Mucosa of descending colon (tissue), 3 donors: ENCODE results near the gene PRR32. TPM values are rescaled to one million over a fixed set of nuclear protein-coding genes. Genes with fewer than 3 reads are reported as not detected.
"Not testable (repeated sequence)": the region's sequence is repeated elsewhere in the genome, so short reads cannot be mapped to it uniquely, and the experiment has no call there.

ENCODE experiments used
- ATAC-seq: fragments of 200-7000 bp; cut with Tn5 transposase; one replicate; pipeline ENCODE4 v1.9.1; 2020; ENCODE audit warnings: mild to moderate bottlenecking, moderate library complexity
- DNase-seq, 3 donors: peaks; one replicate each; pipeline ENCODE4 v3.0.0-alpha.2; 2020
- H3K36me3 ChIP-seq: fragments of 200-600 bp; one replicate; pipeline ENCODE4 v1.8.0; 2021; ENCODE audit warnings: low read depth, mild to moderate bottlenecking
- H3K4me1 ChIP-seq: fragments of 200-600 bp; one replicate; pipeline ENCODE4 v1.8.0; 2021; ENCODE audit warnings: low read depth, mild to moderate bottlenecking
- H3K4me3 ChIP-seq: fragments of 200-600 bp; one replicate; pipeline ENCODE4 v1.8.0; 2021; ENCODE audit warnings: mild to moderate bottlenecking
- H3K9me3 ChIP-seq: fragments of 200-600 bp; one replicate; pipeline ENCODE4 v1.8.0; 2021; ENCODE audit warnings: mild to moderate bottlenecking
- intact Hi-C, 2 donors: fragments of 100-400 bp; cut with DNase I in 1 of 2; cut with micrococcal nuclease in 1 of 2; formaldehyde crosslinking; loops; one replicate each; pipeline versions ENCODE4 v1.11.0 to v1.11.1; 2022; cut with DNase I, micrococcal nuclease
- long read RNA-seq, 2 donors: library from polyadenylated mRNA; unstranded; transcript quantifications; one replicate each; pipeline ENCODE4 v2.0.0, GENCODE V29; 2019 to 2021
- total RNA-seq, 3 donors: library from RNA; stranded (reverse); fragmentation: NEBNext Ultra II Directional in 2 of 3; extraction: Animal tissue kit (Norgen Biotek cat#: 25700) in 2 of 3; gene quantifications; one replicate each; pipeline versions ENCODE4 v1.2.1 to v1.2.4, GENCODE V29; 2021 to 2023
- TF ChIP-seq, protein P1 (sequence below): fragments of 200-600 bp; IDR thresholded peaks from one replicate; pipeline ENCODE4 v1.8.0; 2022; ENCODE audit warnings: antibody characterized with exemption, mild to moderate bottlenecking
- donor health status: DM: no; HTN: no; CAD: no; lungs with moderate emphysema.
- donor health status: DM: no; HTN: no; CAD: no.
- donor health status: DM: no; HTN: yes; CAD: no.

The PRR32 gene, protein sequence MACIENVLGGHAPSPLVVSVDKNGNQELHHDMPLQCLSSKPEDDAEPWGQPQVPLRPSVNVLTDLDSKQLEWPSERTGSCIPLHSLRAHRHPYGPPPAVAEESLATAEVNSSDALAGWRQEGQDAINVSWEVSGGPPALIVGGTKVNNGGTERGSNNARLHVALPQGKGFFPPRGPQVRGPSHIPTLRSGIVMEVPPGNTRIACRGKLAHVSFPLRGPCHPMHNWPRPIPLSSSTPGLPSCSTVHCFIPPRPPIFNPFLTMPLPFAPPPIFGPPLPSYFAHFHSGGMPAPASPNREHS
- total RNA-seq, result not detected
- long read RNA-seq, donor 1, result 0 reads
- long read RNA-seq, donor 2, result 0 reads

DNA sequence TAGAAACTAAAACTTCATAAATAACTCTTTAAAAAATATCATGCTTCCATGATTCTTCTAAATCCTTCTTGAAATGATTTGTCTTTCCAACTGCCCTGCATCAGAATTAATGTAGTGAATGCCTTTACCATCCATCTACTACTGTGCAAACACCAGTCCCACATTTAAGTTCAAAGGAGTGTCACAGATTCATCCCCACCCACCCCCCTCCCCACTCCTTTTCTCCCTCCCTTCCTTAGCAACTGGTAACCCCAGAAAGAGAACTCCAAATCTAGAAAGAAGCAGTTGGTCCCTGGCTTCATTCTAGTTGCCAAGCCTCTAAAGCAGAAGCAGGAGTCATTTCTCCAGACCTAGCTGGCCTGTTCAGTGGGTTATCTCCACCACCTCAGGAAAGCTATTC lies at the start of gene PRR32:
Gene PRR32 (plus strand): TSS at position 301 of the 400 bp plus-strand sequence. CDS start 115 bp downstream, outside the sequence.
- Histone ChIP-seq H3K4me3 (no peak within 1 kb of the TSS), H3K9me3 (no peaks in the 10 kb centered on the region), H3K36me3 (no peaks in the 10 kb centered on the region), H3K4me1 (no peaks in the 10 kb centered on the region)
- DNase-seq (no peak), ATAC-seq (no peak)
- intact Hi-C loops, result no loop called here
- TF ChIP-seq, protein P1, sequence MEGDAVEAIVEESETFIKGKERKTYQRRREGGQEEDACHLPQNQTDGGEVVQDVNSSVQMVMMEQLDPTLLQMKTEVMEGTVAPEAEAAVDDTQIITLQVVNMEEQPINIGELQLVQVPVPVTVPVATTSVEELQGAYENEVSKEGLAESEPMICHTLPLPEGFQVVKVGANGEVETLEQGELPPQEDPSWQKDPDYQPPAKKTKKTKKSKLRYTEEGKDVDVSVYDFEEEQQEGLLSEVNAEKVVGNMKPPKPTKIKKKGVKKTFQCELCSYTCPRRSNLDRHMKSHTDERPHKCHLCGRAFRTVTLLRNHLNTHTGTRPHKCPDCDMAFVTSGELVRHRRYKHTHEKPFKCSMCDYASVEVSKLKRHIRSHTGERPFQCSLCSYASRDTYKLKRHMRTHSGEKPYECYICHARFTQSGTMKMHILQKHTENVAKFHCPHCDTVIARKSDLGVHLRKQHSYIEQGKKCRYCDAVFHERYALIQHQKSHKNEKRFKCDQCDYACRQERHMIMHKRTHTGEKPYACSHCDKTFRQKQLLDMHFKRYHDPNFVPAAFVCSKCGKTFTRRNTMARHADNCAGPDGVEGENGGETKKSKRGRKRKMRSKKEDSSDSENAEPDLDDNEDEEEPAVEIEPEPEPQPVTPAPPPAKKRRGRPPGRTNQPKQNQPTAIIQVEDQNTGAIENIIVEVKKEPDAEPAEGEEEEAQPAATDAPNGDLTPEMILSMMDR, result no peak

DNA sequence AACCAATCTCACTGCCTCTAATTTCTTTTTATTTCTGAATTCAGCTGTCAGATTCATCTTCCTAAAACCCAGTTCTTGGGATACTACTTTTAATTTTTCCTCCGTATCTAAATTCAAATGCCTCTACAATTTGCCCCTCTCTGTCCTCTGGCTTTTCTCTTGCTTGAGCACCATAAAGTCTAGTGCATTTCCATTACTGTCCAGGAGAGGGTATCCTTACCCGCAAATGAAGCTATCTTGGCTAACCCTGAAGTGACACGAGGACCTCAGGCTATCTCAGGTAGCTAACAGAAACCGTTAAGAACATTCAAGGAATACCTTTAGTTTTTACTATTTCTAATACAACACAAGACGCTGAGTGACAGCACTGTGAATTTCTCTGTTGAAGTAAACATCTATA lies 49.4 kb upstream of the PRR32 start:
- DNase-seq (no peak), ATAC-seq (no peak)
- H3K36me3 ChIP-seq, result no peaks in the 10 kb centered on the region
- intact Hi-C loops, result no loop called here
- H3K9me3 ChIP-seq, result no peaks in the 10 kb centered on the region
- TF ChIP-seq, protein P1, result no peak
- H3K4me1 ChIP-seq, result no peaks in the 10 kb centered on the region
- no peak overlapping the region for H3K4me3 ChIP-seq

DNA sequence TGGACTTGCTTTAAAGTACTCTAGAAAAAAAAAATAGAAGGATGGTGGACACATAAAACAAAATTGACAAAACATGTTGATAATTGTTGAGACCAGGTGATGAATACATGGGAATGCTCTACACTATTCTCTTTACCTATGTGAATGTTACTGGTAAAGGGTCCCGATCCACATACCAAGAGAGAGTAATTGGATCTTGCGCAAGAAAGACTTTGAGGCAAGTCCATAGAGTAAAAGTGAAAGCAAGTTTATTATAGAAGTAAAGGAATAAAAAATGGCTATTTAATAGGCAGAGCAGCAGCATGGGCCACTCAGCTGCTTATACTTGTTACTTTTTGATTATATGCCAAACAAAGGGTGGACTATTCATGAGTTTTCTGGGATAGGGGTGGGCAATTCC lies 34.0 kb upstream of the PRR32 start:
- ATAC-seq, result no peak
- TF ChIP-seq, protein P1, result no peak
- no peak for DNase-seq
- Histone ChIP-seq H3K4me3 (no peak overlapping the region), H3K9me3 (no peaks in the 10 kb centered on the region), H3K36me3 (no peaks in the 10 kb centered on the region), H3K4me1 (no peaks in the 10 kb centered on the region)
- intact Hi-C loops, result no loop called here

DNA sequence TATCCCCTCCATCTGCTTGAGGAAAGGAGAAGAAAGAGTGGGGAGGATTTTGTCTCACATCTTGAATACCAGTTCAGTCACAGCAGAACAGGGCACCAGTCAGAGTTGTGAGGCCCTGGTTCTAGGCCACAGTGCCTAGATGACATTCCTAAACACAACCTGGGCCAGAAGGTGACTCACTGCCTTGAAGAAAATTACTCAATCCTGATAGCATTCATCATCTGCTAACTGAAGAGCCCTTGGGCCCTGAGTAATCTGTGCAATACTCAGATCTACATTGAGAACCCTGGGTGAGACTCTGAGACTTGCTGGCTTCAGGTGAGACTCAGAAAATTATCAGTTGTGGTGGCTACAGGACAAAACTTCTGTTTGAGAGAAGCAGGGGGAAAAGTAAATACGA lies 20.5 kb upstream of the PRR32 start:
- Histone ChIP-seq H3K36me3 (no peaks in the 10 kb centered on the region), H3K4me1 (no peaks in the 10 kb centered on the region), H3K4me3 (no peak overlapping the region), H3K9me3 (no peaks in the 10 kb centered on the region)
- TF ChIP-seq, protein P1, result no peak
- intact Hi-C loops, result no loop called here
- ATAC-seq, result no peak
- no peak for DNase-seq

DNA sequence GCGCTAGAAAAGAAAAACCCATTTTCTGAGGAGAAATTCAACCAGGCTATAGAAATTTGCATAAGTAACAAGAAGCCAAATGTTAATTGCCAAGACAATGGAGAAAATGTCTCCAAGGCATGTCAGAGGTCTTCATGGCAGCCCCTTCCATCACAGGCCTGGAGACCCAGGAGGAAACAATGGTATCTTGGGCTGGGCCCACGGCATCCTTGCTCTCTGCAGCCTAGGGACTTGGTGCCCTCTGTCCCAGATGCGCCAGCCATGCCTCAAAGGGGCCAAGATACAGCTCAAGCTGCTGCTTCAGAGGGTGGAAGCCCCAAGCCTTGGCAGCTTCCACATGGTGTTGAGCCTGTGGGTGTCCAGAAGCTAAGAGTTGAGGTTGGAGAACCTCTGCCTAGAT lies 12.7 kb upstream of the PRR32 start:
- H3K4me3 ChIP-seq, ATAC-seq, intact Hi-C loops, DNase-seq, H3K36me3 ChIP-seq, H3K4me1 ChIP-seq, H3K9me3 ChIP-seq: not testable (repeated sequence)

DNA sequence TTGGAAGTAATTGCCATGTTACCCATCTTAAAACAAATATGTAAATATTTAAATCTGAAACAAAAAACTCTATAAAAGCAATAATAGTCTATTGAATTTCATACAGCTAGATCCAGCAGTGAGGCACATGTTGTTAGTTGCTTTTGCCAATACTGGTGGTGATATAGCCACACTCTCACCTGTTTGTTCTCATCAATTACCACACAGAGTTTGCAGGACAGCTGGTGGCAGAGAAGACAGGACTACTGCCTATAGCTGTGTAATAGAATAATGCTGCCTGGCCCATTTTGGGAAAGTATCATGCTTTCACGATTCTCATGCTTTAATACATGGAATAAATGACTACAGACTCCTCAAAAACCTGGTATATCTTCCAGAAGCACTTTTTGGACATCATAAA lies 3.7 kb upstream of the PRR32 start:
- no peak for ATAC-seq
- no peaks in the 10 kb centered on the region for H3K4me1 ChIP-seq
- H3K9me3 ChIP-seq, result no peaks in the 10 kb centered on the region
- intact Hi-C loops, result no loop called here
- TF ChIP-seq, protein P1, result no peak
- no peak overlapping the region for H3K4me3 ChIP-seq
- DNase-seq, result no peak
- no peaks in the 10 kb centered on the region for H3K36me3 ChIP-seq
